PFSK-1 (cell line): ENCODE measurements around the gene ARV1.

Source experiments
- POLR2AphosphoS5 ChIP-seq: IDR thresholded peaks from 2 replicates; pipeline ENCODE4 v1.6.1; 2012; ENCODE audit warnings: low read depth, mild to moderate bottlenecking, control low read depth, low read length, moderate library complexity
- SIN3A ChIP-seq: IDR thresholded peaks from 2 replicates; pipeline ENCODE4 v1.6.1; 2012; ENCODE audit warnings: mild to moderate bottlenecking, low read length, moderate library complexity, borderline replicate concordance; ENCODE audit not compliant: insufficient read depth

GRCh38 chr1:230975636-230976035 lies 3.3 kb upstream of the ARV1 start:
- TF ChIP-seq POLR2AphosphoS5 (no peak), SIN3A (no peak)
